SK-N-MC (cell line): Measurements from ENCODE around the gene ARHGAP26.
"Not testable (repeated sequence)": the region's sequence is repeated elsewhere in the genome, so short reads cannot be mapped to it uniquely, and the experiment has no call there.

Experiments
- DNase-seq: peaks from one replicate; pipeline ENCODE4 v3.0.0-alpha.2; 2011; ENCODE audit warnings: low read depth, low spot score
- H3K27ac ChIP-seq: fragments of 200-600 bp; sonication (generic); 2 replicates; pipeline ENCODE4 v1.5.1; 2016; ENCODE audit warnings: mixed run types
- H3K36me3 ChIP-seq: fragments of 200-600 bp; sonication (generic); 2 replicates; pipeline ENCODE4 v1.6.1; 2017; ENCODE audit warnings: antibody characterized with exemption, low read length, mixed read lengths; ENCODE audit not compliant: insufficient read depth
- H3K4me3 ChIP-seq: fragments of 200-600 bp; sonication (generic); 2 replicates; pipeline ENCODE4 v1.5.1; 2016
- H3K9ac ChIP-seq: fragments of 200-600 bp; sonication (generic); 2 replicates; pipeline ENCODE4 v1.8.0; 2017; ENCODE audit warnings: mixed run types, mixed read lengths; ENCODE audit not compliant: insufficient read length
- H3K9me3 ChIP-seq: fragments of 200-600 bp; sonication (generic); 2 replicates; pipeline ENCODE4 v1.6.1; 2017; ENCODE audit warnings: low read depth, mild to moderate bottlenecking, antibody characterized with exemption, low read length, moderate library complexity, mixed read lengths
- EZH2 ChIP-seq: fragments of 200-600 bp; sonication (generic); IDR thresholded peaks from one replicate; pipeline ENCODE4 v1.6.1; 2017; ENCODE audit warnings: antibody characterized with exemption
- FOXP2 ChIP-seq: optimal IDR thresholded peaks from 2 replicates; pipeline ENCODE3; 2011; ENCODE audit warnings: mild to moderate bottlenecking, moderate library complexity; ENCODE audit not compliant: insufficient read depth; ENCODE audit errors: extremely low read length, control extremely low read depth
- POLR2AphosphoS5 ChIP-seq: IDR thresholded peaks from 2 replicates; pipeline ENCODE4 v1.6.1; 2012; ENCODE audit warnings: mild to moderate bottlenecking, low read depth, low read length, borderline replicate concordance

ARHGAP26 gene

DNA sequence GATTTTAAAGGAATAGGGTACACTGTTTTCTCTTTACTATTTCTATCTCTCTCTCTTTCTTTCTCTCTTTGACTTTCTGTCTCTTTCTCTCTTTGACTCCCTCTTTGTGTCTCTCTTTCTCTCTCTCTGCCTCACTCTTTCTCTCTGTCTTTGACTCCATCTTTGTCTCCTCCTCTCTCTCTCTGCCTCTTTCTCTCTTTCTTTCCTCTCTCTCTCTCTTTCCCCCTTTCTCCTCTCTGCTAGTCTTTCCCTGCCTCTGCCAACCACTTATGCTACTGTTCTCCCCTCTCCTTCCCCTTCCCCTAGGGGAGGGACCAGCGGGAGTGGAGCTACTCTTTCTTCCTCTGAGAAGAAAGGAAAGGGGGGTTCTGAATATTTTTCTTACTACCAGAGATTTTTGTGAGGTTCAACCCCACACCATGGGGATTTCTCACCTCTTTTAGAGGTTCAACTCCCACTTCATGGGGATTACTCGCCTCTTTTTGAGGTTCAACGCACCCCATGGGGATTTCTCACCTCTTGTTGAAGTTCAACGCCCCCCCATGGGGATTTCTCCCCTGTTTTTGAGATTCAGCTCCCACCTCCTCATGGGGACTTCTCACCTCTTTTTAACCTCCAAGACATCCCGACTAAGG is 323.4 kb downstream of the ARHGAP26 start:
- Histone ChIP-seq H3K9me3 (no peaks in the 10 kb centered on the region), H3K27ac (no peak overlapping the region), H3K9ac (no peak overlapping the region), H3K4me3 (no peak overlapping the region), H3K36me3 (no peaks in the 10 kb centered on the region)
- TF ChIP-seq POLR2AphosphoS5 (no peak), EZH2 (no peak), FOXP2 (no peak)
- no peak for DNase-seq

GRCh38 chr5:143094087-143094521 is 323.9 kb downstream of the ARHGAP26 start:
- no peak for DNase-seq
- TF ChIP-seq EZH2 (no peak), POLR2AphosphoS5 (no peak), FOXP2 (no peak)
- no peak overlapping the region for H3K9ac ChIP-seq

DNA sequence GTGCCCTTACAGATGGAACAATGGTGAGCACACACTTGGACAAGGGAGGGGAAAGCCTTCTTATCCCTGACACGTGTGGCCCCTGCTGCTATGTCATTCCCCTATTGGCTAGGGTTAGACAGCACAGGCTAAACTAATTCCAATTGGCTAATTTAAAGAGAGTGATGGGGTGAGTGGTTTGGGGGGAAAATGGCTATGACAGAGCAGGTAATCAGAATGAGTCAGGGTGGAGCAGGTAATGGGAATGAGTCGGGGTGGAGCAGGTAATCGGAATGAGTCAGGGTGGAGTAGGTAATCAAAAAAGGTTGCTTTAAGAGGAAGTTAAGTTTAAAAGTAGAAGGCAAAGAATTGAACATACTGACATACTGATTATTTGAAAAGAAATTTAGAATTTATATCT is 324.4 kb downstream of the ARHGAP26 start:
- H3K4me3 ChIP-seq, DNase-seq, H3K27ac ChIP-seq, H3K36me3 ChIP-seq, H3K9me3 ChIP-seq, H3K9ac ChIP-seq: not testable (repeated sequence)

More at GRCh38 chr5:143094087-143094521, 323.9 kb downstream of the ARHGAP26 start:
- H3K4me3 ChIP-seq, result no peak overlapping the region
- H3K9me3 ChIP-seq, result no peaks in the 10 kb centered on the region
- no peak overlapping the region for H3K27ac ChIP-seq
- H3K36me3 ChIP-seq, result no peaks in the 10 kb centered on the region

DNA sequence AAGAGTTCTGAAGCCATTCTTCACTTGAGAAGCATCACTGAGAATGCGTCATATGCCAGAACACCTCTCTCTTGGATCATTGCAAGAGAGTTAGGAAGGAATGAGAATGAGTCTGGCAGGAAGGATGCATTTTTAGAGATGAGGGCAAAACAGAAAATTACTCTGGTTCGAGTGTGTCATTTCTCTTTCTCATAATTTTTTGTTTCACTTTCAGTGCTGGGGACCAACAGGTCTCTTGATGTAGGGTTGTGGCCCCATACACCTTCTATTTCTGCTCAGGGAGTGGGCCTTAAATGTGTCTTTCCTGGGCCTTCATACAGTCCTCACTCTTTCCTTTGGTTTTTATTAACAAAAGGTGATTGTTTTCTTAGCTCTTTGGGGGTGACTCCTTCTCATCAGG is 330.9 kb downstream of the ARHGAP26 start:
- no peak overlapping the region for H3K27ac ChIP-seq
- H3K36me3 ChIP-seq, result no peaks in the 10 kb centered on the region
- DNase-seq, result no peak
- no peak overlapping the region for H3K9ac ChIP-seq
- no peaks in the 10 kb centered on the region for H3K9me3 ChIP-seq
- TF ChIP-seq POLR2AphosphoS5 (no peak), EZH2 (no peak), FOXP2 (no peak)
- no peak overlapping the region for H3K4me3 ChIP-seq

- H3K36me3 ChIP-seq, result no peaks in the 10 kb centered on the region
- no peak overlapping the region for H3K27ac ChIP-seq
- H3K9ac ChIP-seq, result no peak overlapping the region
- no peak overlapping the region for H3K4me3 ChIP-seq
- DNase-seq, result no peak
- TF ChIP-seq POLR2AphosphoS5 (no peak), EZH2 (no peak)
- H3K9me3 ChIP-seq, result no peaks in the 10 kb centered on the region
Measured at GRCh38 chr5:143101725-143102386, 331.7 kb downstream of the ARHGAP26 start.

GRCh38 chr5:143102411-143102810 is 332.2 kb downstream of the ARHGAP26 start:
- no peaks in the 10 kb centered on the region for H3K36me3 ChIP-seq

GRCh38 chr5:143105216-143105905 is 335.2 kb downstream of the ARHGAP26 start:
- no peak overlapping the region for H3K4me3 ChIP-seq
- no peaks in the 10 kb centered on the region for H3K36me3 ChIP-seq
- no peaks in the 10 kb centered on the region for H3K9me3 ChIP-seq
- H3K9ac ChIP-seq, result no peak overlapping the region
- TF ChIP-seq POLR2AphosphoS5 (no peak), EZH2 (no peak), FOXP2 (no peak)
- H3K27ac ChIP-seq, result no peak overlapping the region
- DNase-seq, result no peak

More at GRCh38 chr5:143102411-143102810, 332.2 kb downstream of the ARHGAP26 start:
- TF ChIP-seq EZH2 (no peak), FOXP2 (no peak), POLR2AphosphoS5 (no peak)
- no peak overlapping the region for H3K27ac ChIP-seq
- no peak for DNase-seq
- no peak overlapping the region for H3K4me3 ChIP-seq
- H3K9ac ChIP-seq, result no peak overlapping the region
- H3K9me3 ChIP-seq, result no peaks in the 10 kb centered on the region

- H3K4me3 ChIP-seq, result no peak overlapping the region
- no peak for DNase-seq
- no peak overlapping the region for H3K9ac ChIP-seq
- no peaks in the 10 kb centered on the region for H3K36me3 ChIP-seq
- no peak for TF ChIP-seq FOXP2
- no peak for TF ChIP-seq EZH2
- no peak for TF ChIP-seq POLR2AphosphoS5
- H3K27ac ChIP-seq, result no peak overlapping the region
- no peaks in the 10 kb centered on the region for H3K9me3 ChIP-seq
Measured at GRCh38 chr5:143106174-143106573, 336.0 kb downstream of the ARHGAP26 start.
